Keratinocyte (primary cell): ENCODE data around the gene LAS1L.

Experiments
- EZH2 ChIP-seq: IDR thresholded peaks from one replicate; pipeline ENCODE4 v1.6.1; 2012; ENCODE audit warnings: inconsistent platforms, mild to moderate bottlenecking, low read length, moderate library complexity
- TF ChIP-seq, protein P1 (sequence below), 3 experiments: IDR thresholded peaks in 1 of 3; conservative IDR thresholded peaks in 1 of 3; optimal IDR thresholded peaks in 1 of 3; 2 replicates in 2 of 3; 3 replicates in 1 of 3; pipeline versions ENCODE3 to v1.5.1; 2011; ENCODE audit warnings: low read length in 3 of 3, mild to moderate bottlenecking in 3 of 3, moderate library complexity in 2 of 3, control low read depth in 1 of 3, inconsistent platforms in 1 of 3; ENCODE audit not compliant: insufficient read depth in 2 of 3; ENCODE audit errors: extremely low read depth in 1 of 3

DNA sequence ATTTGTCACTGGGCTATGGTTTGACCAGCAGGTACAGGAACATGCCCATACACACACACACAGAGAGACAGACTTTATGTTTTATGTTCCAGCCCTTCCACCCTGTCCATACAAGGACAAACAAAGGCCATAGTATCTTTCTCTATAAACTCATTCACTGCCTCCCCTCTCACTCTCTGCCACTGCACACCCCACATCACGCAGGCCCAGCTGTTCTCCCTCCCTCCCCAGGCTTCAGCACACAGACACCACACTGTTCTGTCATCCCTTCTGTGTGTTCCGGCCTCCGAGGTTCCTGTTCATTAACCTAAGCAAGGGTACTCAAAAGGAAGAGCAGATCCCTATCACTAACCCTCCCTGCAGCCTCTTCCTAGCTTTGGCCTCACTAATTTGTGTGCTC lies 17.8 kb downstream of the LAS1L start:
- TF ChIP-seq, protein P1, sequence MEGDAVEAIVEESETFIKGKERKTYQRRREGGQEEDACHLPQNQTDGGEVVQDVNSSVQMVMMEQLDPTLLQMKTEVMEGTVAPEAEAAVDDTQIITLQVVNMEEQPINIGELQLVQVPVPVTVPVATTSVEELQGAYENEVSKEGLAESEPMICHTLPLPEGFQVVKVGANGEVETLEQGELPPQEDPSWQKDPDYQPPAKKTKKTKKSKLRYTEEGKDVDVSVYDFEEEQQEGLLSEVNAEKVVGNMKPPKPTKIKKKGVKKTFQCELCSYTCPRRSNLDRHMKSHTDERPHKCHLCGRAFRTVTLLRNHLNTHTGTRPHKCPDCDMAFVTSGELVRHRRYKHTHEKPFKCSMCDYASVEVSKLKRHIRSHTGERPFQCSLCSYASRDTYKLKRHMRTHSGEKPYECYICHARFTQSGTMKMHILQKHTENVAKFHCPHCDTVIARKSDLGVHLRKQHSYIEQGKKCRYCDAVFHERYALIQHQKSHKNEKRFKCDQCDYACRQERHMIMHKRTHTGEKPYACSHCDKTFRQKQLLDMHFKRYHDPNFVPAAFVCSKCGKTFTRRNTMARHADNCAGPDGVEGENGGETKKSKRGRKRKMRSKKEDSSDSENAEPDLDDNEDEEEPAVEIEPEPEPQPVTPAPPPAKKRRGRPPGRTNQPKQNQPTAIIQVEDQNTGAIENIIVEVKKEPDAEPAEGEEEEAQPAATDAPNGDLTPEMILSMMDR (optimal IDR thresholded peaks at IDR 0.05 in 1 of 3, IDR thresholded peaks at IDR 0.05 in 1 of 3, conservative IDR thresholded peaks at IDR 0.05 in 1 of 3; ENCODE audit: extremely low read depth in 1 of 3, insufficient read depth in 2 of 3, low read length in 3 of 3): no peak
- no peak for TF ChIP-seq EZH2
